ENCODE data around the gene TRPM1. TPM values are rescaled to one million over a fixed set of nuclear protein-coding genes. Genes with fewer than 3 reads are reported as not detected.

Gene TRPM1
- total RNA-seq (2021) = 0.32 to 1.2 TPM (median 0.77 TPM) in 3 replicates
- Bru-seq, nascent RNA = percentile 25 among the genes with signal in this experiment
- long read RNA-seq, experiment 1, partial matches to known transcripts = 0 of 1 reads
- long read RNA-seq, experiment 1, other reads (novel, unspliced or antisense) = 1 of 1 reads
- long read RNA-seq, experiment 2 = 0 reads
- long read RNA-seq, experiment 3, partial matches to known transcripts = 0 of 2 reads
- long read RNA-seq, experiment 3, other reads (novel, unspliced or antisense) = 2 of 2 reads

GRCh38 chr15:31101262-31102038 lies at the start of gene TRPM1:
Gene TRPM1, minus strand, starts transcription at chr15:31101725. Its CDS starts 20,370 bp downstream, at chr15:31081355.
- Mint-ChIP-seq H3K4me1 (peaks cover 23% of the 10 kb centered on the region), H3K27me3 (ENCODE audit: low read depth) (no peaks in the 10 kb centered on the region), H3K27ac (no peak within 1 kb of the TSS), H3K4me3 (no peak within 1 kb of the TSS), H3K36me3 (no peaks in the 10 kb centered on the region), H3K9me3 (0 out of 2 replicates have a peak, but pooled peaks cover 4% of the 10 kb centered on the region)
- ATAC-seq (no peak; the same call in 1 of the 2 replicates), DNase-seq (ENCODE audit: low spot score) (no peak)
- ChIA-PET POLR2A (interaction anchor here (1.1 kb wide), 1 partner anchor 179 kb away, joined by 3 read pairs; no protein-coding TSS in a partner anchor), CTCF (interaction anchor here (0.8 to 3.7 kb wide), 3 partner anchors 28 to 387 kb away, joined by 3 to 27 read pairs (median 3); no protein-coding TSS in a partner anchor)
- TF ChIP-seq NR2C2 (CRISPR knock-in tag; IDR thresholded peaks at IDR 0.05) = no peak
- no peak for TF ChIP-seq ZNF512 (CRISPR knock-in tag; IDR thresholded peaks at IDR 0.05; ENCODE audit: borderline replicate concordance)
- TF ChIP-seq ZNF281 (CRISPR knock-in tag; IDR thresholded peaks at IDR 0.05) = no peak
- TF ChIP-seq MLX (CRISPR knock-in tag; IDR thresholded peaks at IDR 0.05) = no peak
- TF ChIP-seq IRF2 (CRISPR knock-in tag; IDR thresholded peaks at IDR 0.05; ENCODE audit: borderline replicate concordance, low read depth) = no peak

- Mint-ChIP-seq H3K27ac (peak overlapping the region; percentile 99), H3K36me3 (peaks cover 3% of the 10 kb centered on the region; the same call in 1 of the 2 replicates), H3K9me3 (no peaks in the 10 kb centered on the region), H3K27me3 (ENCODE audit: low read depth) (peaks cover 3% of the 10 kb centered on the region), H3K4me1 (peaks cover 79% of the 10 kb centered on the region), H3K4me3 (no peak overlapping the region)
- ChIA-PET POLR2A (no interaction called here), CTCF (interaction anchor here (0.6 to 1.3 kb wide), 4 partner anchors 22 to 284 kb away, joined by 3 to 4 read pairs (median 3); no protein-coding TSS in a partner anchor)
- ATAC-seq = peak; percentile 46
- no peak for DNase-seq (ENCODE audit: low spot score)
- TF ChIP-seq NR3C1 (CRISPR knock-in tag; conservative IDR thresholded peaks at IDR 0.05; ENCODE audit: low read depth) (no peak), ARID4B (CRISPR knock-in tag; IDR thresholded peaks at IDR 0.05; ENCODE audit: borderline replicate concordance) (no peak), TEAD4 (CRISPR knock-in tag; IDR thresholded peaks at IDR 0.05) (no peak), ZNF317 (CRISPR knock-in tag; IDR thresholded peaks at IDR 0.05; ENCODE audit: borderline replicate concordance, low read depth) (no peak), FOXP1 (CRISPR knock-in tag; IDR thresholded peaks at IDR 0.05; ENCODE audit: borderline replicate concordance) (no peak), USF2 (CRISPR knock-in tag; IDR thresholded peaks at IDR 0.05) (no peak), ZNF219 (CRISPR knock-in tag; IDR thresholded peaks at IDR 0.05; ENCODE audit: borderline replicate concordance) (no peak), ZNF138 (CRISPR knock-in tag; conservative IDR thresholded peaks at IDR 0.05) (no peak), MXD4 (CRISPR knock-in tag; IDR thresholded peaks at IDR 0.05; ENCODE audit: borderline replicate concordance) (no peak), ZBTB21 (CRISPR knock-in tag; IDR thresholded peaks at IDR 0.05; ENCODE audit: borderline replicate concordance) (no peak), E2F4 (CRISPR knock-in tag; IDR thresholded peaks at IDR 0.05; ENCODE audit: borderline replicate concordance, low read depth) (no peak), RELA (CRISPR knock-in tag; IDR thresholded peaks at IDR 0.05; ENCODE audit: borderline replicate concordance) (no peak), ETV6 (CRISPR knock-in tag; IDR thresholded peaks at IDR 0.05) (no peak), NR1H2 (CRISPR knock-in tag; IDR thresholded peaks at IDR 0.05) (no peak)
Observed at GRCh38 chr15:31150732-31151231, 49.3 kb upstream of the TRPM1 start.

Measured in WTC11 (cell line).